ENCODE results near the gene SOCS3.

- TF ChIP-seq SP1 (IDR thresholded peaks at IDR 0.05) (no peak), ELF4 (IDR thresholded peaks at IDR 0.05) (no peak), FOXA1 (IDR thresholded peaks at IDR 0.05) (no peak), ARNT (IDR thresholded peaks at IDR 0.05) (no peak), TARDBP (IDR thresholded peaks at IDR 0.05) (no peak), BHLHE40 (IDR thresholded peaks at IDR 0.05; ENCODE audit: borderline replicate concordance) (no peak), FOXM1 (IDR thresholded peaks at IDR 0.05; ENCODE audit: borderline replicate concordance) (no peak), ZNF384 (IDR thresholded peaks at IDR 0.05) (no peak), HDGF (IDR thresholded peaks at IDR 0.05; ENCODE audit: borderline replicate concordance) (no peak), FOXK2 (IDR thresholded peaks at IDR 0.05) (no peak), SUZ12 (IDR thresholded peaks at IDR 0.05) (no peak), L3MBTL2 (conservative IDR thresholded peaks at IDR 0.05) (no peak)
- TF ChIP-seq, protein P1, sequence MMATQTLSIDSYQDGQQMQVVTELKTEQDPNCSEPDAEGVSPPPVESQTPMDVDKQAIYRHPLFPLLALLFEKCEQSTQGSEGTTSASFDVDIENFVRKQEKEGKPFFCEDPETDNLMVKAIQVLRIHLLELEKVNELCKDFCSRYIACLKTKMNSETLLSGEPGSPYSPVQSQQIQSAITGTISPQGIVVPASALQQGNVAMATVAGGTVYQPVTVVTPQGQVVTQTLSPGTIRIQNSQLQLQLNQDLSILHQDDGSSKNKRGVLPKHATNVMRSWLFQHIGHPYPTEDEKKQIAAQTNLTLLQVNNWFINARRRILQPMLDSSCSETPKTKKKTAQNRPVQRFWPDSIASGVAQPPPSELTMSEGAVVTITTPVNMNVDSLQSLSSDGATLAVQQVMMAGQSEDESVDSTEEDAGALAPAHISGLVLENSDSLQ (IDR thresholded peaks at IDR 0.05) = no peak
These were observed 42.0 kb downstream of the SOCS3 start for GRCh38 chr17:78317794-78318400.
